Ureter (tissue), 1 donor: Measurements from ENCODE around the gene UTP4. TPM values are rescaled to one million over a fixed set of nuclear protein-coding genes. Genes with fewer than 3 reads are reported as not detected.

Experiments used
- DNase-seq: peaks from one replicate; pipeline ENCODE4 v3.0.0-alpha.2; 2020; ENCODE audit warnings: low spot score
- total RNA-seq: library from RNA; stranded (reverse); gene quantifications from one replicate; pipeline ENCODE4 v1.2.4, GENCODE V29; 2023
- donor health status: DM: yes; HTN: yes; CAD: no.

Gene UTP4
- total RNA-seq, result 47.4 TPM

DNA sequence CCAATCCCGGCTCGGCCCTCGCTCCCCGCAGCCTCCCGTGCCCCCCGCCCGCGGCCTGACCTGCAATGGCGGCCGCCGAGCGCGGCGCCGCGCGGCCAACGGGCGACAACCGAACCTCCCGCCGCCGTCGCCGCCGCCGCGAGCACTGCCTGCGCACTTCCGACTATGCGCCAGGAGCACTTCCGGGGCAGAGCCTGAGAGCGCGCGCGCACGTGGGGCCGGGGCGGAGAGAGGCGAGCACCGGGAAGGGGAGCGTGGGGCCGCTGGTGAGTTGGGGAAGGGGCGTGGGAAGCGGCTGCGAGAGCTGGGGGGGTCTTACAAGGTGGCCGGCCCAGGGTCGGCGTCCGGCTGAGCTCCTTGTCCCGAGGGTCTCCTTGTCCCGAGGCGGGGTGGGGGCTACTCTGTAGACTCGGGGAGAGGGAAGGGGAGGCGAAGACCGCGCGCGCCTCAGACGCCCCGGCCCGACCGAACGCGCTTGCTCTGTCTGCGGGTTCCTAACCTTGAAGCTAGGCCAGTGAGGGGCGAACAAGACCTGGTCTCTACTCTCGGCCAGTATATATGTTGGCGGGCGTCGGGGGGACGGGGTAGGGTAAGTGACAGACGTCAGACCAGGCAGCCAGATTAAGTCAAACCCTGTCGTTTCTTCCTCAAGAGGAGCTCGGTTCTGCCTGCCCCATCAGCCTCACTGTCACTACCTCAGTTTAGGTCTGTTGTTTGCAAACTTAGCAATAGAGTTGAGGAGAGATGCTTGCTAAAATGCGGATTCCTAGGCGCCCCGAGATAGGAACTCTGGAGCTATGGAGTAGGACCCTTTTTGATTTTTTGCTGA is at the start of gene UTP4, which contains the start of gene CHTF8:
UTP4 (plus strand) TSS at position 226 of the 829 bp plus-strand sequence. CDS start 811 bp downstream, outside the sequence.
CHTF8 (minus strand) TSS at position 165 of the 829 bp plus-strand sequence. CDS start 11,130 bp downstream, outside the sequence.
- peak; percentile 89 for DNase-seq

DNA sequence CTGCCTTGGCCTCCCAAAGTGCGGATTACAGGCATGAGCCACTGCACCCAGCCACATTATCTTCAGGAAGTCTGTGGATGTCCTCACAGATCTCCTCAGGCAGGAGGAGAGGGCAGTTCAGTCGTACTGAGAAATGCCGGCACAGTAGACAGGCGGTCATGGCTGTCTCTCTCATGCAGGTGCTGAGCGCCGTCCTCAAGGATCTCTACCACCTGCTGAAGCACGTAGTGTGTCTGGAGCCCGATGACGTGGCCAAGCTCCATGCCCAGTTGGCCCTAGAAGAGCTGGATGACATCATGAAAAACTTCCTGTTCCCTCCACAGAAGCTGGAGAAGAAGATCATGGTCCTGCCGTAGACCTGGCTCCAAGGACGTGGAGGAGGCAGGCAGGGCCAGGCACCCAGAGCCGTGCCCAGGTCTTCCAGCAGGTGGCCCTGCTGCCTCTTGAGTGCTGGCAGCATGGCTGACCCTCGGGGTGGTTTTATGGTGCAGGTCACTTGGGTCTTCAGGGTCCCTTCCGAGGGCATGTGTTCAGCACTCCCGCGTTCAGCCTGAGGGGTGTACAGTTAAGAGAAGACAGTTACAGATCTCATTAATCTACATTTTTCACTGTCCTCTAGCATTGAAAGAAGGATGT is 49.0 kb upstream of the UTP4 start:
- no peak for DNase-seq

DNA sequence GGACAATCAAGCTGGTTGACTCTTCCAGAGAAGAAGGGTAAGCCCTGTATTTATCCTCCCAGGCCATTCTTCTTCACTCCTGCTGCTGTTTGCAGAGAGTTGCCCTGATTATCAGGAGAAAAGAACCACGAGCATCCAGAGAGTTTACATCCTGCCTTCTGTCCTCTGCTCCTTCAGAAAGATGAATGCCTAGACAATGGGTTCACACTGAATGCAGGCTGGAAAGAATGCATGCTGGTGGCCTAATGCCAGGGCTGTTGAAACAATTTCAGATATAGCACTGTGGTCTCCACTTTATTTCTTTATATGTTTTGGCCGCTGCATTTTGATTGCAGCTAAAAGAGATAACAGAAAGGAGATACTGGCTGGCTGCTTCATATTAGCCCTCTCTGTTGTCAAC is 48.2 kb upstream of the UTP4 start:
- DNase-seq, result no peak

DNA sequence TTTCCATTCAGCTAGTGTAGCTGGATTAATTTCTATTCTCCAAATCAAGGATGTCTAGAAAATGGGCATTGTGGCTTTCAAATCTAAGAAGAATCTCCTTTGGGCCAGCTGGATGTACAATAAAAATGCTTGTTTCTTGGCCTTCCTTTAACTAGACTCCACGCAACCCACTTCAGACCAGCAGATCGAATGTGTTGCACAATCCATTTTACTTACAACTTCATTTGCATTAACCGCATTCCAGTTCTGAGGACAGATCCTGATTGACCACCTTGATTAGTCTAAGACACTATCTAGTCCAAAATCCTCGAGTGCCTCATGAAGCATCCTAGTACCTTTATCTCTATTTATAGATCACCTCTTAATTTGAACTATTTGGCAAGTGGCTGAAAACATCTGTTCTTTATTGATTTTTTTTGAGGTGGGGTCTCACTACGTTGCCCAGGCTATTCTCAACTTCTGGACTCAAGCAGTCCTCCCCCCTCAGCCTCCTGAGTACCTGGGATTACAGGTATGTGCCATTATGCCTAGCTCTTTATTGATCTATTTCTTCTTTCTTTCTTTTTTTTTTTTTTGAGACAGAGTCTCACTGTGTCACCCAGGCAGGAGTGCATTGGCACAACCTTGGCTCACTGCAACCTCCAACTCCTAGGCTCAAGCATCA is 47.3 kb upstream of the UTP4 start:
- DNase-seq, result no peak

DNA sequence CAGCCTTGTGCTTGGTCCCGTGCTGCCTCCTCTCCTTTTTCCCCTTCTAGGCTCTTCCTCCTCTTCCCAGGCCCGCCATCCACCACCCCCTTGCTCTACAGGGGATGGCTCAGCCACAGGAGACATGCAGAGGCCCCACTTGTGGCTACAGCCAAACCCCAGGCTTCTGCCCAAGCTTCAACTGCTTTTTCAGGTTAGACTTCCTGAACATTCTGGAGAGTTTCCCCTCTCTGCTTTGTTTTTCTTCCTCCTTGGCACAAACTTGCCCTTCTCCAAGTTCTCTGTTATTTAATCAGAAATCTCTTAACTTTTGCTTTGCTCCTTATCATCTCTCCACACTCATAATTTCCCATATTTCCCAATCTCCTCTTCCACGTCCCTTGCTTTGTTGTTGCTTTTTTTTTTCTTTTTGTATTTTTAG is 45.3 kb upstream of the UTP4 start:
- DNase-seq, result no peak

DNA sequence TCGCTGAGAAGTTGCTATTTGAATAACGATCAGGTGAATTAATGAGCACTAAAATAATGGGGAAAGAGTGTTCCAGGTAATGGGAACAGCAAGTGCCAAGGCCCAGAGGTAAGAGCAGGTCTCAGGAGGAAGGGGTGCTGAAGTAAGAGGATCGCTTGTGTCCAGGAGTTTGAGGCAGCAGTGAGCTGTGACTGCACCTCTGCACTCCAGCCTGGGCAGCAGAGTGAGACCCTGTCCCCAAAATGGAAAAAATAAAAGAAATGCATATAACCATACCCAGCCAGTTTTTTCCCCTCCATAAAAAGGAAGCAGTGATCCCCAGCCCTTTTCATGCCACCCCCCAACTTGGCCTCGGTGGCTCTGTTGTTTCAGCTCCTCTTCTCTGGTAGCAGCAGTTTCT is 43.8 kb upstream of the UTP4 start:
- no peak for DNase-seq

DNA sequence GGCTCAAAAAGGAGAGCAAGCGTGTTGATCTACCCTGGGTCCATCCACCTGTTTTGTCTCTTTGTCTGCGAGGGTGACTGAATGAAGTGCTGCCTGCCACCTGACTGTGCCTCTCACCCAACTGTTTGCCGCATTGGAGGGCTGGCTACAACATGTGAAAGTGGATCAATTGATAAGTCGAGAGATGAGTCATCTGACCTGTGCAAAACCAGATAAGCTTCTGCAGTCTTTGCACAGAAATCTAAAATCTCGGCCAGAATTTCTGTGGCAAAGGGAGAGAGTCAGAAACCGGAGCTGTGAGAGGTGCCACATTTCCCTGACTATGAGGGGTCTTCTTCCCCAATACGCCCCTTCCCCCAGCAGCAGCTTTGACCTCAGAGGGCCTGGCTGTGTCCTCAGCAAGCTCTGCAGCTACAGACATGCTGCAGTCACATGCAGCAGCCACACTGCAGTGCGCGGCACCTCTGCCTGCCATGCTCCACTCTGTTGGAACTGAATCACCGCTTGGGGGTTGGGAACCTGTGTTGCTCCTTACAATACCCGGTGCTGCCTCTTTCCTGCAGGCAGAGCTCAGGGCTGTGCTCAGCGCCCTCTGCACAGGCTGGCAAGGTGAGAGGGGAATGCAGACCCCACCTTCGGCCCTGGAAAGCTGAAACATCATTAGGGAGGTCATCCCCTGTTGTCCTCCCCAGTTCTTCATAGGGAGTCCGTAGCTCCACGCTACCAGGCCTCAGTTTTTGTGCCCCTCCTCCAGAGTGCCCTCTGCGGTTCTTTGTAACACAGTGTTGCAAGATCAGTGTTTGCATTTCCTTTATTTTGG is 43.1 kb upstream of the UTP4 start:
- peak; percentile 67 for DNase-seq

DNA sequence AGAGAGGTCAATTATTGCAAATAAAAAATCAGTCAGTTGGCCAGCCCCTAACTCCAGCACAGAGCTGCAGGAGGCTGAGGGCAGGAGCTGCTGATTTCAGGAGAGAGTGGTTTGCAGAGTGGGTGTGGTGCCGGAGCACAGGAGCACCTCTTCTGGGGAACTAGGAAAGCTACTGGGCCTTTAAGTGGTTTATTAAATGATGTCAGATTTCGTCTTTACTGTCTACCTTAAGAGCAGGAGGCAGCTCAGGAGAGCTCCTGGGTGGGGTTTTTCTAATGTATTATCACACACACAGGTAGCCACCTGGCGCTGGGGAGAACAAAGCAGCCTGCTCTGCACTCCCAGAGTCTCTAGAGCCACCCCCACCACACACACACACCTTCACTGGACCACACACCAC is 38.5 kb upstream of the UTP4 start:
- no peak for DNase-seq

DNA sequence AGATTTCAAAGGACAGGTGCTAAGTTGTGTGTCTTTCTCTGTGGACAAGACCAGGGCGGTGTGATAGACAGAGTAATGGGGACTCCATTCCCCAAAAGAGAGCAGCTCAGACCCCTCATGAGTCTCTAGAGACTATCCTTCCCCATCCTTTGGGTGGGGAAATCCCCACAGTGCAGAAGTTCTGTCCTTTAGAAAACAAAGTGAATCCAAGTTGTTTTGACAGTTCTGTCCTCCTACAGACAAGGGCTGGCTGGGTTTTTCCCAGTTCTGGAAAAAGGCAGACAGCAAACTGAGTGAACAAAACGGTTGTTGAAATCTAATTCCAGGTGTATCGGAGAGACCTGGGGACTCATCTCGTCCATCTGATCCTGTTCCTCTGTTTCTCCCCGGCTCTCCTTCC is 37.9 kb upstream of the UTP4 start:
- DNase-seq, result no peak

DNA sequence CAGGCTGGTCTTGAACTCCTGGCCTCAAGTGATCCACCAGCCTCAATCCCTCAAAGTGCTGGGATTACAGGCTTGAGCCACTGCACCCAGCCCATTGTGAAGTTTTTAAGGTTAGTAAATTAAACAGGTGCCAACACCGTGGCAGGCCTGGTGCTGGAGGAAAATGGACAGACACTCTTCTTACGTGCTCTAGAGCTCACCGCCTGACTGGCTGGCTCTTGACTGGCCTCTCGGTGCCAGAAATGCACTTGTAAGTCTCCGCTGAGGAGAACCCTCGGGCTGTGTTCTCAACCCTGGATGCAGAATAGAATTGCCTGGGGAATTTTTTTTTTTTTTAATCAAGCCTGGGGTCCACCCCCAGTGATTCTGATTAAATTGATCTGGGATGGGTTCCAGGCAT is 37.3 kb upstream of the UTP4 start:
- DNase-seq, result no peak

DNA sequence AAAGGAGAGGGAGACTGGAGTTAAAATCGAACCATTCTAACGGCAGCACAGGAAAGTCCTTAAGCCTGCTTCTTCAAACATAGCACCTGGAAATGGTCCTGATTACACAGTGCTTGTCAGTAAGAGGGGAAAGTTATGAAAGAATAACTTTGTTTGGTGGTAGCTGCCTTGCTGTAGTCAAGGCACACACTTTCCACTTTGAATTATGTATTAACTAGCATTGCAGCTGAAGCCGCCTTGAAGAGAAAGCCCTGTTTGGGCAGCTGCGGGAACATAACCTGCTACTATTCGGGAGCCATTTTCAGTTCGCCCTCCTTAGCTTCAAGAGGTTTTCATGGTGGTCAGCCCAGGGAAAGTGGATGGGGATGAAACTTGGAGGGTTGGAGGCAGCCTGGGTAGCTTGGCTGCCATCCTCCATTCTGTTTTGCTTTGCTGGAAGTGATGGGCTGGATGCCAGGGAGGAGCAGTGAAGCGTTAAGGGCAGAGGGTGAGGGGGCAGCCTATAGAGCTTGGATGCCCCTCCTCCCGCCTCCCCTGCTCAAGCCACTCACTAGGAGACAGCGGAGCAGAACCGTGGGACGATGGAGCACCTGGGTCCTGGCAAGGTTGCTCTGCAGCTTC is 32.3 kb upstream of the UTP4 start:
- no peak for DNase-seq

DNA sequence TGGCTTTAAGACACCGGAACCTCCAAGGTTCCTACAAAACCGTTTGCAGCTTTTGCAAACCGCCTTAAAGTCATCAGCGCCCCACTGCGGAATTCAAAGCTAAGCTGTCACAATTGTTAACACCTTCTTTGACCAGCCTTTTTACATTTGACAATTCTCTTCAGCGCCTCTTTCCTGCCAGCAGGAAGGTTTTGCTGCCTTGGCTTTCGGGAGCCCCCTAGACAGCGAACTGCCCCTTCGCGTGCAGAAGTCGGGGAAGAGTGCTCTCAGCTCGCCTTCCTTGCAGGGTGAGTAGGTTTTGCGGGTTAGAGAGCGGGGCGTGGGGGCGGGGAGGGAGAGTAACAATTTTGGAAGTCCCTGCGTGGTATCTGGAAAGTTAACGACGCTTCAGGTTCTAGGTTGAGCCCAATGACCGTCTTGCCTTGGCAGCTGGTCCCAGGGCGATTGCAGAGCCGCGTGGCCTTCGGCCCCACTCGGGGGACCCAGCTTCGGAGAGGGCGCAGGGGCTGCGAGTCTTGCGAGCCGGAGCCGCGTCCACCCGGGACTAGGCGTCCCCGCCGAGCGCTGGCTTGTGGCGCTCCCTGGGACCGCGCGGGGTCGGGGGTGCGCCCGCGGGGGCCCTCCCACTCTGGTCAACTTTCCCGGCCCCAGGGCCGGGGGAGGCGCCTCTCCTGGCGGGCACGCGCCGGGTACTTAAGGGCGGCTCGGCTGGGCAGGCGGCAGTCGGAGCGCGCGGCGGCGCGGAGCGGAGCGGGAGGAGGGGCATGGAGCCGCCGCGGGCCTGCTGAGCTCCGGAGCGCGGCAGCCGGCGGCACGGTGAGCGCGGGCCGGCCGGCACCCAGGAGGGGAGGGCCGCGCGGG is 26.7 kb upstream of the UTP4 start, which contains the start of gene HAS3:
HAS3 (plus strand) TSS at position 153 of the 861 bp plus-strand sequence. CDS start 3,743 bp downstream, outside the sequence.
- peak; percentile 67 for DNase-seq

DNA sequence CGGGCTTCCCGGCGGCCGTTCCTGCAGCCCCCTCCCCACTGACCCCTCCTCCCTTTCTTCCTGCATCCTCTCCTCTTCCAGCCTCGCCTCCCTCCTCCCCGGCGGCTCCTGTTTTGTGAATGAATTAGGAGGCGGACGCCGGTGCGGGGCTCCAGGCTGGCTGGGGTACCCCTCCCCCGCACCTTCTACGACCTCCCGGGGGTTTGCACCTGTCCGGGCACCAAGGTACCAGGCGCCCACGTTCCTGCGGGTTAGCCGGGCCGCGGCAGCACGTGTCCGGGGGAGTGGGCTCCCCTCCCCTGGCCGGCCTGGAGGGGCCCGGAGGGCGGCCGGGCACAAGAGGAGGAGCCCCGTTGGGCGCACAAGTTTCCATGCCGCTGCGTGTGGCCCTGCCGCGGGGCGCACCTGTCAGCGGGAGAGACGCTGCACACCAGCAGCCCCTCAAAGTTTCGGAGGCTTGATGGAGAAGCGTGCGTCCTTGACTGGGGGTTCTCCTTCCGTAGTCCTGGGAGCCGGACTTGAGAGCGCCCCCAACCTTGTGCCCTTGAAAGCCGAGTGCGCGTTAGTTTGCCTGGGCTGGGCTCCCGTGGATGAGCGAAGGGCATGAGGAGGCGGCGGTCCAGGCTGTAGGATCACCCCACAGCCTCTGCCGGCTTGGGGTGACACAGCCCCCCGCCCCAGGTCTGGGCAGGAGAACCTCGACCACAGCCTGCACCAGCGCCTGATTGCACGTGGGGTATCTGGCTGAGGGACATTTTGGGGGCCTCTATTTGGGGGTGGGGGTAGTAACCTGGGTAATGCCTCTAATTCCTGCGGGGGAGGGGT is 25.7 kb upstream of the UTP4 start:
- DNase-seq, result no peak

DNA sequence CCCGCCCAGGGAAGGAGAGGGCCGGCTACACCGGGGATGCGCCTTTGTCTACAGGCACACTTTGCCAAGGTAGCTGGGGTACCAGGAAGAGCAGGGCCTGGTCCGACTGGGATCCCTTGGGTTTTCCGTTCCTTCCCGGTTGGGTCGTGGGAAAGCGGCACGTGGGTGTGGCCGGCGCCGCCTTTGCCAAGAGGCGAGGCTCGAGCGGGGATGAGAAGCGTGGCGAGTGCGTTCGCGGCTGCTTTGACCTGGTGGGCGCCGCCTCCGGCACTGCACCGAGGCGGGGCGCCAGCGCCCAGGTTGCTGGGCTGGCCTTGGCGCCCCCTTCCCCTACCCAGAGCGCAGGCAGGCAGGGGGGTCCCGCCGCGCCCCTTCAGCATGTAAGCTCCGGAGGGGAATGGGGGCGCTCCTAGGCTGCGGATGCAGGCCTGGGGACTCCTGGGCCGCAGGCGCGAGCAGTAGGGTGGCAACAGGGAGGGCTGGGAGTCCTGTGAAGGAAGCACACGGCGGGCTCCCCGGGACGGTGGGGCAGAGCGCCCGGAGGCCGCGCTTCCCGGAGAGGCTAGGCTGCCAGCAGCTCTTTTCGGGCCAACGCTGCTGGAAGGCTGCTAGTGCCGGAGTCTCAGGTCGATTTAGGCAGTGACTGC is 25.0 kb upstream of the UTP4 start:
- DNase-seq, result no peak

DNA sequence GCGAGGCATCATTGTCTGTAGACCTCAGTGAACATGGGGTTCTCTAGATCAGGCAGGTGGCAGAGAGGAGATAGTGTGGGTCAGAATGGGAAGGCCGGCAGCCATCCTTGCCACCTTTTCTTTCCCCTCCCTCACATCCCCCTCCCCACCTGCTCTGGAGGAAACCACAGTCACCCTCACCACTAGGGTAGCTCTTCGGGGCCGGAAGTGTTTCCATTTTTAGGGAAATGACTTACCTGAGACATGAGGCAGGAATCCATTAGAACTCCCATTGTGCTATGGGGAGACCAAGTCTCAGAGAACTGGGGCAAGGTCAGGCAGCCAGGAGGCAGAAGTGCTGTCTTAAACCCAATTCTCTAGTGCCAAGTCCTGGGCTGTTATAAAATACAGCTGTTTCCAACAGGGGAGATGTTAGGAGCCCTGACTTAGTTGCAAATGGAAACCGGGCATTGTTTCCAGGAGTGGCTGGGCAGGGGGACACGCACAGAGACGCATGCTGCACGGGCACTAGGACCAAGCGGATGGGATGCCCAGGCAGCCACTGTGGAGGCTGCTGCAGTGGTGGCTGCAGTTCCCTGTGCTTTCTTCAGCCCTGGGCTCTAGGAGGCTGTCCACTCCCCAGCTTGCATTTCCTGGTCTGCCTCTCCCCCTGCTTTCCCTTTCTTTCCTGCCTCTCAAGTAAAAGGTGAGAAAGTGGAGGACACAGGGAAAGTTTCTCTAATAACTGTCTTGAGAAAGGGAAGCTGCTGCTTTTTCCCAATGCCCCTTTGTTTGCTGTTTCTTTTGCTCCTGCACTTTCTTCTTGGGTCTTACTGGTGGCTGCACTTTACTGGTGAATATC is 24.2 kb upstream of the UTP4 start:
- no peak for DNase-seq

DNA sequence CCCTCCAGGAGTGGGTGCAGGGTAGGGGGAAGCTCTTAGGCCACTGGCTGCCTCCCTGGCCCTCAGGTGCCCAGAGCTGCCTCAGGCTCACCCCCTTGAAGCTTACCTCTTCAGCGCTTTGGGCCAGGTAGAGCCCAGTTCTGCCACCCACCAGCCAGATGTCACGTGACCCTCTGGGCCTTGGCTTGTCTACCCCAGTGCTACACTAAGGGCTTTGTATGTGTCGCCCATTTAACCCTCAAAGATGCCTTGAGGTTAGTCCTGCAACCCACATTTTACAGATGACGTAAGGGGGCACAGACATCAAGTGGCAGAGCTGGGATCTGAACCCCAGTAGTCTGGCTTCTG is 23.6 kb upstream of the UTP4 start:
- DNase-seq, result no peak

DNA sequence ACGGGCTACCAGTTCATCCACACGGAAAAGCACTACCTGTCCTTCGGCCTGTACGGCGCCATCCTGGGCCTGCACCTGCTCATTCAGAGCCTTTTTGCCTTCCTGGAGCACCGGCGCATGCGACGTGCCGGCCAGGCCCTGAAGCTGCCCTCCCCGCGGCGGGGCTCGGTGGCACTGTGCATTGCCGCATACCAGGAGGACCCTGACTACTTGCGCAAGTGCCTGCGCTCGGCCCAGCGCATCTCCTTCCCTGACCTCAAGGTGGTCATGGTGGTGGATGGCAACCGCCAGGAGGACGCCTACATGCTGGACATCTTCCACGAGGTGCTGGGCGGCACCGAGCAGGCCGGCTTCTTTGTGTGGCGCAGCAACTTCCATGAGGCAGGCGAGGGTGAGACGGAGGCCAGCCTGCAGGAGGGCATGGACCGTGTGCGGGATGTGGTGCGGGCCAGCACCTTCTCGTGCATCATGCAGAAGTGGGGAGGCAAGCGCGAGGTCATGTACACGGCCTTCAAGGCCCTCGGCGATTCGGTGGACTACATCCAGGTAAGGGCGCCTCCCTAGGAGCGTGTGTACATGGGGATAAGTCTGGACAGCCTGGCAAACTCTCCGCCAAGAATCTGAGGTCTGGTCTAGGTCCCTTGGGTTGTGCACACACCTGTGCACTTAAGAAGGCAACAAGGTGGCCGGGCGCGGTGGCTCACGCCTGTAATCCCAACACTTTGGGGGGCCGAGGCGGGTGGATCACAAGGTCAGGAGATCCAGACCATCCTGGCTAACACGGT is 22.8 kb upstream of the UTP4 start:
- no peak for DNase-seq
